Hepatic stellate cell (primary cell): ENCODE data around the gene MLXIP.
A peak's percentile ranks its signal among the peaks of the same experiment; 100 is the strongest.
"Not testable (repeated sequence)": the region's sequence is repeated elsewhere in the genome, so short reads cannot be mapped to it uniquely, and the experiment has no call there.

Experiments
- DNase-seq: peaks from one replicate; pipeline ENCODE4 v3.0.0; 2011; ENCODE audit warnings: low spot score

Gene MLXIP

DNA sequence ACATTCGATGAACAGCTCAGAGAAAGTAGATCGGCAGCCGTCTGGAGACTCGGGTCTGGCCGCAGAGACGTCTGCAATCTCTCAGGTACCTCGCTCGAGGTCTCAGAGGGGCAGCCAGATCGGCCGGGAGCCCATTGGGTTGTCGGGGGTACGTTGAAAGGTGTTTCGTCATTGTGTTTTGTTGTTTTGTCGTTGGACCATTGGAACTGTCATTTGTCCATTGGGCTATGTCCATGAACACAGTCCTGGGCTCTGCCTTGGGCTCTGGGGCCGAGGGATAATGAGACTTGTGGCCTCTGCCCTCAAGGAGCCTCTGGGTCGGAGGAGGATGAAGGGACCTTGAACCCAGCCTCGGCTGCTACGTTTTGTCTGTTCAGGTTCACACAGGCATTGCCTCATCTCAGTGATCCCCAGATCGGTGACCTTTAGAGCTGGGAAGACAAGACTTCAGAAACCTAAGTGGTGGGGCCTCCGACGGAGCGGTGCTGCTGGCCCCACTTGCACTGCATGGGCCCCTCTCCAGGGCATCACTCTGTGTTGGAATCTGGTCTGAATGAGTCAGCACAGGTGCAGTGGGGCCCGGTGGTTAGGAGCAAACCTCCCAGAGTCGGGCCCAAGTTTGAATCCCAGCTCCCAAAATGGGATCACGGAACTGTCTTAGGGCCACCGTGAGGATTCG, 23.6 kb upstream of the MLXIP start:
- DNase-seq = no peak

DNA sequence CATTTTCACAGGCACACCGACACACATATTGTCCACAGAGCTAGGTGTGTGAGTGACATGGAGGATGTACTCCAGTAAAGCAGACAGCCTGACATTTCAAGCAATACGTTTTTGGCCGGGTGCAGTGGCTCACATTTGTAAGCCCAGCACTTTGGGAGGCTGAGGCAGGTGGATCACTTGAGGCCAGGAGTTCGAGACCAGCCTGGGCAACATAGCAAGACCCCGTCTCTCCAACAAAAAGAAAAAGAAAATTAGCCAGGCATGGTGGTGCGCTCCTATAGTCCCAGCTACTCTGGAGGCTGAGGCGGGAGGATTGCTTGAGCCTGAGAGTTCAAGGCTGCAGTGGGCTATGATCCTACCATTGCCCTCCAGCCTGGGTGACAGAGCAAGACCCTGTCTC, 22.1 kb upstream of the MLXIP start:
- not testable (repeated sequence) for DNase-seq

- DNase-seq = no peak
These were observed 21.4 kb upstream of the MLXIP start for GRCh38 chr12:122057007-122057735.

GRCh38 chr12:122057769-122058168, 20.8 kb upstream of the MLXIP start:
- no peak for DNase-seq

GRCh38 chr12:122058549-122059149, 19.9 kb upstream of the MLXIP start:
- DNase-seq = no peak

DNA sequence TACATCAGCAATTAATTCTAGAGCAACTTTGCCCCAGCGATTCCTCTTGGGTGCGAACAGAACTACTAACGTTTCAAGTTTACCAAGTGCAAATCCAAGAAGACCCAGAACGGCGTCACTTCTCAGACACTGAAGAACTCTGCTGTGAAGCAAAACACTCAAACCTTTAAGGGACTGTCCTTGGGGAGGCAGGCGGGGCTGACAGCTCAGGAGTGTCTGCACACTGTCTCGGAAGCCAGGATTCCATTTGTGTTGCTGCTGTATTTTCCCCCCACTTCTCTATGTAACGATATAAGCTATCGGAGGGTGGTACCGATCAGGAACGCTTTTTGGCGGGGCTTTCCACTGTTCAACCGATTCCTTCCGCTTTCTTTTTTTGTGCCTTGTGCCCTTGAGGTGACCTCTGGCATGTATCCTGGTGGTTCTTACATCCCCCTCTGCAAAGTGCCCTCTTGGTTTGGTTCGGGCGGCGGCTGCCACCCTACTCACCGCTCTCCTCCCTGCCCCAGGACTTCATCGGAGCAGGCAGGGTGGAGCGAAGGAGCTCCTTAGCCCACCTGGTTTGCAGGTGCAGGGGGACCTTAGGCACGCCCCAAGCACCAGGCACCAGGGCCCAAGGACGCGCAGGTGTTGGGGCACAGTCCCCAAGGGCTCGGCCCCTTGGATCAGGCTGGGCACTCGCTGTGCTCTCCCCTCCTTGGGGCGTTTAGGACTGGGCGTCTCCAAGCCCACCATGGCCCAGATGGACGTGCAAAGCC, 19.2 kb upstream of the MLXIP start:
- no peak for DNase-seq

DNA sequence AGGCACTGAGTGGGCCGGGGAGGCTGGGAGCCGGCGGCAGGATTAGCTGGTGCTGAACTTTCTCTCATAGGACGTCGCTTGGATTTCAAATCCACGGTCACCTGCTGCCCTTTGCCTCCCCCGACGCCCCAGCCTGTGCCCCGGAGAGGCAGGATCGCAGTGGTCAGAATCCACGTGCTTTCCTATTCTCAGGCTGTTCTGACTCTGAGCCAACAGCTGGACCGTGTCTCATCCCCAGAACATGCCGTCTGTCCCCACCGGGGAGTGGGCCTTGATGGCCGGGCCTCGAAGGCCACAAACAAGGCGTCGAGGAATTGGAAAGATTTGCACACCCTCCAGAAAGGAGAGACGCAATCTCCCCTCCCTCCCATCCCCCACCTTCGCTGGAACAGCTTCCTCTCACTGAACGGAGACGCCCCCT, 18.5 kb upstream of the MLXIP start:
- no peak for DNase-seq

- no peak for DNase-seq
These were observed 17.3 kb upstream of the MLXIP start for GRCh38 chr12:122061253-122061652.

DNA sequence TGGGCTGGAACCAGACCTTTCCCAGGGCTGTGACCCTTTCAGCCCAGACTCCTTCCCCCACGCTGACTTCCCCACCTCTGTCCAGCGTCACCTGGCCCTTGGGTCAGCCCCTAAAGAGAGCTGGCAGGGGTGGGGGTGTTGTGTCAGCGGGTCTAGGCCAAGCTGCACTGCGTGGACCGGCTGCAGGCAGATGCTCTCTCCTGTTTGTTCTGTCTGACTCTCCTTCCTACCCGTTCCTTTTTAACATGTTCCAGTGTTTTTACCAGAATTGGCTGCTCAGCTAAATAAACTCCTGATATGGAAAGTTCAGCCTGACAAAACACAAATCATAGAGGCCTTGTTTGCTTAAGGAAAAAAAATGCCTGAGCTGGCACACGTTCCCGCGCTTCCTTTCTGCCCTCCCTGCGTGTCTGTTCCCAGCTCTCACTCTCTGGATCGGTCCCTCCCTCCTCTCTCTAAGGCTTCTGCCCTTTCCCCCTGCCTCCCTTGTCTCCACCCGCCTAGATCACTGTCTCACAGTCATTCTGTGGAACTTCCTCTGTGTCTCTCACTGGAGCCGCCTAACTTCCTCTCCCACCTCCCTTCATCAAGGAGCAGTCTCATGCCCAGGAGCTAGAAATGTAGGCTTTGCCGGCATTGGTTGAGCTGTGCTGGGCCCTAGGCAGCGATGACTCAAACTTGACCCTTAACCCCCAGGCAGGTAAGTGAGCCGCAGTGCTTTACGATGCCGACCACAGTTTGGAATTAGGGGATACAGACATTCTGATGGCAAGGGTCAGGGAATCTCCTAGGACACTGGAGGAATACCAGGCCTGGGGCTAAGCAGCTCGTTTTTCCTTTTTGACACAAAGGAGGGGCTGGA, 15.5 kb upstream of the MLXIP start:
- peak; percentile 80 for DNase-seq

- no peak for DNase-seq
These were observed 14.9 kb upstream of the MLXIP start for GRCh38 chr12:122063694-122064024.

DNA sequence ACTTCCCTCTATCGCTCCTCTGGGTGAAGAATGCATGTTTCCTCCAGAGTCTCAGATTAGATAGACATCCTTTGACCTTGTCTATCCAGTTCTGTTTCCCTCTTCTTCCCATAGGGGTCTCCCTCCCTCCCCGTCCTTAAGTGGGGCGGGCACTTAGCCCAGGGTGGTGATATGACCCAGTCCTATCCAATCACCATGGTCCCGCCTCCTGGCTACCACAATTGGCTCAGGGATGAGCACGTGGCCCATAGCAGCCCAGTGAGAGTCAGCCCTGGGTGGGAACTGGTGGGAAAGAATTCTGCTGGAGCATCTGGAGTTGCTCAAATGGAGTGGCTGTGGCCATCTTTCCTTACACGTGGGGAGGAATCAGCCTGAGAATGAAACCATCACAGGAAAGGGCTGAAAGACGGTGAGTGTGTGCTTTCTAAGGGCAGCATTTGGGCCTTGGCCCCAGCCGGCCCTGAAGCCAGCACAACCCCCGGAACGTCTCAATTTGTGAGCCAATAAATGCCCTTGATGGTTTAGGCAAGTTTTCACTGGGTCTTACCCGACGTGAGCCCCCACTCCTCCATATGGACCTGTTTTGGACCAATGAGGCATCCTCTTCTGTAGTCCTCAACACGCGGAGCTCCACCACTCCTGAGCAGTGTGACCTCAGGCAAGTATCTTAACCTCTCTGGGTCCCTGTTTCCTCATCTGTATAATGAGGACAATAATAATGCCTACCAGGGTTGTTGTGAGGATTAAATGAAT, 14.4 kb upstream of the MLXIP start:
- DNase-seq = peak; percentile 96

GRCh38 chr12:122064780-122065588, 13.6 kb upstream of the MLXIP start:
- peak; percentile 79 for DNase-seq

- no peak for DNase-seq
These were observed 11.0 kb upstream of the MLXIP start for GRCh38 chr12:122067548-122067947.

GRCh38 chr12:122067966-122068365, 10.6 kb upstream of the MLXIP start:
- DNase-seq = peak; percentile 75

GRCh38 chr12:122072031-122072970, 6.3 kb upstream of the MLXIP start:
- DNase-seq = peak; percentile 81

GRCh38 chr12:122073815-122074214, 4.7 kb upstream of the MLXIP start:
- DNase-seq = no peak

DNA sequence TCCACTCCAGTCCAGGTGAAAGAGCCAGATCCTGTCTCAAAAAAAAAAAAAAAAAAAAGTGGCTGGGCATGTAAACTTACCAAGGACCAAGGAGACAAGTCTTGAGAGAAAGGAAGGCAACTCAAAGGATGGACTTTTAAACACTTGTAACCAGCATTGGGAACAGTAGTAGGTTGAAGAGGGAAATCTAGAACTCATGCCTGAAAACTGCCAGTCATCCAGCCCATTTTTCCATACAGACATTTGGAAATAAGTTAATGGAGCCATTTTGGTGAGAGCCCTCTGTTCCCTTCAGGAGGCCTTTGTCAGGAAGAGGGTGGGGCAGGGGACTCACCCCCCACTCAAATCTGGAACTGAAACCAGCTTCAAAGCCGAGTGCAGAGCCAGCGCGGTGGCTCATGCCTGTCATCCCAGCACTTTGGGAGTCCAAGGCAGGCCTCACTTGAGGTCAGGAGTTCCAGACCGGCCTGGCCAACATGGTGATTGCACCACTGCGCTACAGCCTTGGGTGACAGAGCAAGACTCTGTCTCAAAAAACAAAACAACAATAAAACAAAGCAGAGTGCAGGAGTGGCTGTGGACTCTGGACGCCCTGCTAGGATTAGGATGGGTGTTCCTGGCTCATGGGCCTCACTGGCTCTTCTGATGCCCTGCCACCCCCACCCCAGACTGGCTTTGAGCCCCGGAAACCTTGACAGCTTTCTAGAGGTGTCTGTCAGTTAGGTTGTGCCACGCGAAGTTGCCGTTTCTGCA, 1.6 kb upstream of the MLXIP start:
- DNase-seq = no peak

GRCh38 chr12:122079033-122079531, 526 bp downstream of the MLXIP start:
- peak; percentile 24 for DNase-seq
